GM23338 (cell line): Measurements from ENCODE around the gene CFAP298. TPM values are rescaled to one million over a fixed set of nuclear protein-coding genes. Genes with fewer than 3 reads are reported as not detected.

Experiments
- ATAC-seq: fragments of 200-7000 bp; cut with Tn5 transposase; 3 replicates; pipeline ENCODE4 v1.9.1; 2020
- DNase-seq: peaks from one replicate; pipeline ENCODE4 v3.0.0-alpha.2; 2015; ENCODE audit warnings: low spot score
- H2AFZ ChIP-seq: fragments of 200-600 bp; sonication (generic); 2 replicates; pipeline ENCODE4 v1.8.0; 2016; ENCODE audit warnings: antibody characterized with exemption, mild to moderate bottlenecking, moderate library complexity
- H3F3A ChIP-seq: fragments of 200-600 bp; sonication (generic); replicated peaks from 2 replicates; pipeline ENCODE4 v1.8.0; 2017; ENCODE audit warnings: antibody characterized with exemption, mixed run types, low read depth
- H3K27ac ChIP-seq: fragments of 200-600 bp; sonication (generic); 2 replicates; pipeline ENCODE4 v1.6.1; 2016; ENCODE audit warnings: low read depth
- H3K27me3 ChIP-seq: fragments of 200-600 bp; sonication (generic); 2 replicates; pipeline ENCODE4 v1.8.0; 2016; ENCODE audit warnings: mild to moderate bottlenecking, mixed run types, moderate library complexity; ENCODE audit not compliant: insufficient read depth
- H3K36me3 ChIP-seq: fragments of 200-600 bp; sonication (generic); 2 replicates; pipeline ENCODE4 v1.8.0; 2016; ENCODE audit warnings: mild to moderate bottlenecking; ENCODE audit not compliant: insufficient read depth
- H3K4me1 ChIP-seq: fragments of 200-600 bp; sonication (generic); 2 replicates; pipeline ENCODE4 v1.8.0; 2016; ENCODE audit warnings: mild to moderate bottlenecking, moderate library complexity; ENCODE audit not compliant: insufficient read depth
- H3K4me2 ChIP-seq: fragments of 200-600 bp; sonication (generic); 2 replicates; pipeline ENCODE4 v1.7.1; 2017; ENCODE audit warnings: mixed run types
- H3K4me3 ChIP-seq: fragments of 200-600 bp; sonication (generic); 2 replicates; pipeline ENCODE4 v1.6.1; 2016; ENCODE audit warnings: mixed run types
- H3K79me2 ChIP-seq: fragments of 200-600 bp; sonication (generic); replicated peaks from 2 replicates; pipeline ENCODE4 v1.8.0; 2017; ENCODE audit warnings: mild to moderate bottlenecking; ENCODE audit not compliant: insufficient read depth
- H3K9me2 ChIP-seq: fragments of 200-600 bp; sonication (generic); 2 replicates; pipeline ENCODE4 v1.8.0; 2017; ENCODE audit not compliant: insufficient read depth
- H4K20me1 ChIP-seq: fragments of 200-600 bp; sonication (generic); replicated peaks from 2 replicates; pipeline ENCODE4 v1.8.0; 2017; ENCODE audit warnings: mild to moderate bottlenecking; ENCODE audit not compliant: insufficient read depth
- H3K27ac Mint-ChIP-seq: 2 replicates; pipeline ENCODE4 v1.8.0; 2020; ENCODE audit warnings: inconsistent platforms, mild to moderate bottlenecking, moderate library complexity, mixed read lengths
- H3K27me3 Mint-ChIP-seq: 3 replicates; pipeline ENCODE4 v1.8.0; 2022; ENCODE audit warnings: low read depth, mild to moderate bottlenecking, moderate library complexity, mixed read lengths, inconsistent platforms; ENCODE audit not compliant: insufficient read depth, poor library complexity
- H3K36me3 Mint-ChIP-seq: 3 replicates; pipeline ENCODE4 v1.8.0; 2021; ENCODE audit warnings: low read depth, mild to moderate bottlenecking, inconsistent platforms, moderate library complexity, mixed read lengths
- H3K4me1 Mint-ChIP-seq: 3 replicates; pipeline ENCODE4 v1.8.0; 2020; ENCODE audit warnings: mild to moderate bottlenecking, inconsistent platforms, mixed read lengths
- H3K4me3 Mint-ChIP-seq: 3 replicates; pipeline ENCODE4 v1.8.0; 2021; ENCODE audit warnings: moderate library complexity, mild to moderate bottlenecking, inconsistent platforms, mixed read lengths
- H3K9me3 Mint-ChIP-seq: 3 replicates; pipeline ENCODE4 v1.8.0; 2020; ENCODE audit warnings: moderate library complexity, mild to moderate bottlenecking, inconsistent platforms, mixed read lengths
- CREB1 ChIP-seq: fragments of 250-450 bp; sonication (Bioruptor Pico); IDR thresholded peaks from 2 replicates; pipeline ENCODE4 v1.5.0; 2020; ENCODE audit warnings: low read depth, mild to moderate bottlenecking, moderate library complexity
- ETS1 ChIP-seq: IDR thresholded peaks from 2 replicates; pipeline ENCODE4 v1.6.1; 2016; ENCODE audit warnings: antibody characterized with exemption
- EZH2 ChIP-seq: fragments of 200-600 bp; sonication (generic); IDR thresholded peaks from one replicate; pipeline ENCODE4 v1.8.0; 2017; ENCODE audit warnings: antibody characterized with exemption, mild to moderate bottlenecking, low read depth; ENCODE audit not compliant: unreplicated experiment
- EZH2phosphoT487 ChIP-seq: fragments of 200-600 bp; sonication (generic); IDR thresholded peaks from one replicate; pipeline ENCODE4 v1.8.1; 2018; ENCODE audit warnings: antibody characterized with exemption; ENCODE audit not compliant: unreplicated experiment
- JUNB ChIP-seq: IDR thresholded peaks from one replicate; pipeline ENCODE4 v1.6.1; 2016; ENCODE audit warnings: antibody characterized with exemption; ENCODE audit not compliant: unreplicated experiment
- NANOG ChIP-seq: IDR thresholded peaks from 2 replicates; pipeline ENCODE4 v1.6.1; 2016; ENCODE audit warnings: antibody characterized with exemption, borderline replicate concordance
- POLR2AphosphoS5 ChIP-seq: IDR thresholded peaks from 2 replicates; pipeline ENCODE4 v1.6.1; 2016; ENCODE audit warnings: antibody characterized with exemption, low read depth
- REST ChIP-seq: IDR thresholded peaks from one replicate; pipeline ENCODE4 v1.6.1; 2018; ENCODE audit warnings: antibody characterized with exemption; ENCODE audit not compliant: unreplicated experiment
- ZNF114 ChIP-seq: fragments of 250-450 bp; sonication (Bioruptor Pico); IDR thresholded peaks from 2 replicates; pipeline ENCODE4 v1.5.0; 2020; ENCODE audit warnings: mild to moderate bottlenecking, moderate library complexity
- ZNF331 ChIP-seq: fragments of 250-450 bp; sonication (Bioruptor Pico); IDR thresholded peaks from 2 replicates; pipeline ENCODE4 v1.5.0; 2020; ENCODE audit warnings: low read depth, mild to moderate bottlenecking, moderate library complexity
- polyA plus RNA-seq: library from polyadenylated mRNA; unstranded; fragments of >200 nt; fragmentation: Nextera tagmentation; extraction: Ambion mirVana; gene quantifications from 2 replicates; pipeline ENCODE4 v1.2.1, GENCODE V29; 2016
- total RNA-seq: library from RNA; depleted of rRNA; stranded (reverse); fragments of >200 nt; shearing (Covaris generic); gene quantifications from 2 replicates; pipeline ENCODE4 v1.2.3, GENCODE V29; 2014

The CFAP298 gene
- total and polyA plus RNA-seq, 2 experiments from 2014 or later = 46.6 to 157 TPM

GRCh38 chr21:32599091-32599490 lies 13.1 kb downstream of the CFAP298 start (continued):
- TF ChIP-seq REST = no peak
- no peak for TF ChIP-seq EZH2phosphoT487
- no peak for TF ChIP-seq POLR2AphosphoS5

GRCh38 chr21:32597205-32597604 lies 15.0 kb downstream of the CFAP298 start:
- Mint-ChIP-seq H3K36me3 (peaks cover 38% of the 10 kb centered on the region), H3K9me3 (no peaks in the 10 kb centered on the region), H3K4me3 (no peak overlapping the region), H3K27ac (no peak overlapping the region), H3K4me1 (peaks cover 21% of the 10 kb centered on the region), H3K27me3 (peaks cover 8% of the 10 kb centered on the region)
- Histone ChIP-seq H3K27ac (no peak overlapping the region), H3K4me1 (peaks cover 5% of the 10 kb centered on the region), H3K9me2 (no peaks in the 10 kb centered on the region), H2AFZ (no peak overlapping the region), H3K27me3 (no peaks in the 10 kb centered on the region), H3F3A (0 out of 2 replicates have a peak, but pooled peaks cover 5% of the 10 kb centered on the region), H3K4me2 (no peak overlapping the region), H3K4me3 (no peak overlapping the region), H4K20me1 (peaks cover 13% of the 10 kb centered on the region), H3K36me3 (peaks cover 14% of the 10 kb centered on the region), H3K79me2 (no peaks in the 10 kb centered on the region)
- DNase-seq = no peak
- no peak for ATAC-seq
- TF ChIP-seq EZH2 = no peak
- no peak for TF ChIP-seq CREB1
- TF ChIP-seq EZH2phosphoT487 = no peak
- TF ChIP-seq POLR2AphosphoS5 = no peak

- no peaks in the 10 kb centered on the region for H3K9me2 ChIP-seq
- H3K79me2 ChIP-seq = no peaks in the 10 kb centered on the region
- Mint-ChIP-seq H3K36me3 (peaks cover 25% of the 10 kb centered on the region), H3K4me3 (no peak overlapping the region), H3K9me3 (no peaks in the 10 kb centered on the region), H3K4me1 (peaks cover 19% of the 10 kb centered on the region), H3K27me3 (peaks cover 17% of the 10 kb centered on the region), H3K27ac (no peak overlapping the region)
- ATAC-seq = no peak
- no peak overlapping the region for H2AFZ ChIP-seq
- no peaks in the 10 kb centered on the region for H3F3A ChIP-seq
- H3K4me3 ChIP-seq = no peak overlapping the region
- no peak for DNase-seq
- H3K27ac ChIP-seq = no peak overlapping the region
- H4K20me1 ChIP-seq = peaks cover 9% of the 10 kb centered on the region
- no peaks in the 10 kb centered on the region for H3K27me3 ChIP-seq
- 0 out of 2 replicates have a peak, but pooled peaks cover under 1% of the 10 kb centered on the region for H3K4me1 ChIP-seq
- no peak overlapping the region for H3K4me2 ChIP-seq
- peaks cover 7% of the 10 kb centered on the region for H3K36me3 ChIP-seq
- TF ChIP-seq EZH2phosphoT487 = no peak
- no peak for TF ChIP-seq ZNF331
- no peak for TF ChIP-seq ZNF114 (CRISPR knock-in tag)
- TF ChIP-seq POLR2AphosphoS5 = no peak
- no peak for TF ChIP-seq NANOG
- no peak for TF ChIP-seq ETS1
- no peak for TF ChIP-seq JUNB
- no peak for TF ChIP-seq CREB1
- TF ChIP-seq REST = no peak
Observed at GRCh38 chr21:32595431-32595830, 16.7 kb downstream of the CFAP298 start.
